Measurements from ENCODE around the gene BNIP1.

Gene BNIP1

DNA sequence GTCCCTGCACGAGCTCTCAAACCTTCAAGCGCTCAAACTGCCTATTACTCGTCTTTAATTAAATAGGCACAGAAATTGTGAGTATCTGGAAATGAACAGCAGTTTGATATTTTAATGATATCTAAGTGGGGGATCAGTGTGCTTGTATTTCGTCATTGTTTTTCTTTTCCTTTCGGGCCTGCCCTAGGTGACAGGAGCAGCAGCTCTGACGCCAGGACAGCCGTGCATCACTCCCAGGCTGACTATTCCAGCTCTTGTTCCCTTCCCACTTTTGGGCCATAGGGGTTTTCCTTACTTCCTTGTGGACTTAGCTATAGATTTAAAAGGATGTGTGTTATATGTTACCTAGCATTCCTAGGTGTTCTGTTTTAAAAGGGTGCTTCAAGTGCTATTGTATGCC lies 9.5 kb downstream of the BNIP1 start:
- TF ChIP-seq GATA3 (IDR thresholded peaks at IDR 0.05; ENCODE audit: low read depth, low read length) (no peak), GATA2 (IDR thresholded peaks at IDR 0.05; ENCODE audit: low read depth, low read length) (no peak)

- TF ChIP-seq GATA3 (IDR thresholded peaks at IDR 0.05; ENCODE audit: low read depth, low read length) (no peak), GATA2 (IDR thresholded peaks at IDR 0.05; ENCODE audit: low read depth, low read length) (no peak)
These were observed 11.6 kb downstream of the BNIP1 start for GRCh38 chr5:173155912-173156311.

- TF ChIP-seq GATA2 (IDR thresholded peaks at IDR 0.05; ENCODE audit: low read depth, low read length) (no peak), GATA3 (IDR thresholded peaks at IDR 0.05; ENCODE audit: low read depth, low read length) (no peak)
These were observed 14.0 kb downstream of the BNIP1 start for GRCh38 chr5:173158366-173158765.

GRCh38 chr5:173159256-173159655 lies 14.9 kb downstream of the BNIP1 start:
- no peak for TF ChIP-seq GATA2 (IDR thresholded peaks at IDR 0.05; ENCODE audit: low read depth, low read length)
- no peak for TF ChIP-seq GATA3 (IDR thresholded peaks at IDR 0.05; ENCODE audit: low read depth, low read length)

DNA sequence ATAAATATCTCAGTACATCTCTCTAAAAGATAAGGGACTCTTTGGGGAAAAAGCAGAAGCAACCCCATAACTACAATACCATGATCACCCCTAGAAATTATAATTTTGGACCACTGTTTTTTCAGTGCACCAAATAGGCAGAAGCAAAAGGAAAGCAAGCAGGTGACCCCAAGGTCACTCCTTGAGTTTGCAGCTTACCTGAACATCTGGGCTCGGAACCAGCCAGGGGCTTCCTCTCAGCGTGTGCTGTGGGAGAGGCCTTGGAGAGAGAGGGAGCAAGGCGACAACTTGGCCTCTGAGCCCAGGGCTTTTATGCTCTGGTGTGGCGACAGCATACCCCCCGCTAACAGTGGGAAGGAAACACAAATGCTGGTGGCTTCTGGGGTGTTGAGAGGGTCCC lies 16.8 kb downstream of the BNIP1 start:
- TF ChIP-seq GATA3 (IDR thresholded peaks at IDR 0.05; ENCODE audit: low read depth, low read length) = no peak
- no peak for TF ChIP-seq GATA2 (IDR thresholded peaks at IDR 0.05; ENCODE audit: low read depth, low read length)

DNA sequence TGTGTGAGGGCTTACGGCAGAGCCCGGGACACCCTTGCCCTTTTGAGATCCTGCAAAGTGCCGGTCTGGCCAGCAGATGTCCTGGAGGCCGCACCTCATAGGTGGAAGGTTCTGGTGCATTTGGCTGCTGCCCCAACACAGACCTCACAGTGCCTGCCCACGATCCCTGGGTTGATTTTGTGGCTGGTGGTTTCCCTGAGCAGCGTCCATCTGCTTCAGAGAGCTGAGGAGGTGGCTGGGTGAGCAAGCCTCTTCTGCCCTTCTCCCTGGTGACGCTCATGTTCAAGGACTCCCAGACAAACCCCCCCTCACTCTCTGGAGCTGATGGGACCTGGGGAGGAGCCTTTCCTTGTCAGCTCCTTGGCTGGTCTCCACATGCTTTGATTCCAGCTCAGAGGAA lies 18.9 kb downstream of the BNIP1 start:
- TF ChIP-seq GATA2 (IDR thresholded peaks at IDR 0.05; ENCODE audit: low read depth, low read length) (no peak), GATA3 (IDR thresholded peaks at IDR 0.05; ENCODE audit: low read depth, low read length) (no peak)

DNA sequence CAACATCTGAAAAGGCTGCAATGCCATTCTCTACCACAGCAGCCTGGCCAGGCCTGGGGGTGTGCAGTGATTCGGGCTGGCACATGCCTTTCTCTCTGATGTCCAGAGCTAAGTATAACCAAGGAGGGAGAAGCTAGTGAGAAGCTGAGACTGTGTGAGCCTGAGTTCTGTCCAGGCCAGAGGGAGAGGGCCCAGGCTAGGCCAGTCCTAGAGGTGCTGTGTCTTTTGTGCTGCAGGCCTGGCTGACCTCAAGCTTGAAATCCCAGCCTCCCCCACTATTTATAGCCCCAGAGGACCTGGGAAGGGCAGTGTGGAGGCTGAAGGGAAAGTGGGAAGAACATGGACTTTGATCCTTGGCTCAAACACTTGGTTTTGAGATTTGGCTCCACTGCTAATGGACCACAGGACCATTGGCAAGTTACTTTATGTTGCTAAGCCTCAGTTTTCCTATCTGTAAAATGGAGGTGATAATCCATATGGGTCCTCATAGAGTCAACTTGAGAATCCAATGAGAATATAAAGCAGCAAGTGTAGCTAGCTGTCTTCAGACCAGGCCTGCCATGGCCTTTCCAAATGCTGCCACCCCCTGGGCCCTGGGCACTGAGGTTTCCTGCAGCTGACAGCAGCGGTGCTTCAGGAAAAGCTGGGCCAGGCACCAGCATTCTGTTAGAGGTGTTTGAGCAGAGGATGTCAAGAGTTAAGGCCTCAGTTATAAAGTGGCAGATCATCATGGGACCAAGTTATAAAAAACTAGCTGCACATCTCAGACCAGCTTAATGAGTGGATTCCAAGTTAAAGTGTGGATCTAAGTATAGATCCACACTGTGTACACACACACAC lies 21.1 kb downstream of the BNIP1 start:
- TF ChIP-seq GATA2 (IDR thresholded peaks at IDR 0.05; ENCODE audit: low read depth, low read length) (no peak), GATA3 (IDR thresholded peaks at IDR 0.05; ENCODE audit: low read depth, low read length) (no peak)

GRCh38 chr5:173172166-173172565 lies 27.8 kb downstream of the BNIP1 start:
- TF ChIP-seq GATA2 (IDR thresholded peaks at IDR 0.05; ENCODE audit: low read depth, low read length) (no peak), GATA3 (IDR thresholded peaks at IDR 0.05; ENCODE audit: low read depth, low read length) (no peak)

DNA sequence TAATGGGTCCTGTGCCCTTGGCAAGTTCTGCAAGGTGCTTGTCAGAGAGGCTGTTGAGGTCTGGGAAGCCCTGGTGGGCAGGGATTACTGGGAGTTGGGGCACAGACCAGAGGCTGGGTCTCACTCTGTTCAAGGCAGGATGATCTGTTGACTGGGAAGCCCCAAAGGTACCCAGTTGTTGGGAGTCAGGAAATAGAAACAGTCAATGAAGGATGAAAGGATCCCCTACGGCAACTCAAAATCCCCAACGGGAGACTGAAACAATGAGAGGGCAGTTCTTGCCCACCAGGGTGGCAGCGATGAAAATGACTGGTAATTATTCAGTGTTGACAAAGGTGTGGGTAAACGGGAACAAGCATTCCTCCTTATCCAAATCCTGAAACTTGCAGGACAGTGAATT lies 31.2 kb downstream of the BNIP1 start:
- TF ChIP-seq GATA2 (IDR thresholded peaks at IDR 0.05; ENCODE audit: low read depth, low read length) (no peak), GATA3 (IDR thresholded peaks at IDR 0.05; ENCODE audit: low read depth, low read length) (no peak)

DNA sequence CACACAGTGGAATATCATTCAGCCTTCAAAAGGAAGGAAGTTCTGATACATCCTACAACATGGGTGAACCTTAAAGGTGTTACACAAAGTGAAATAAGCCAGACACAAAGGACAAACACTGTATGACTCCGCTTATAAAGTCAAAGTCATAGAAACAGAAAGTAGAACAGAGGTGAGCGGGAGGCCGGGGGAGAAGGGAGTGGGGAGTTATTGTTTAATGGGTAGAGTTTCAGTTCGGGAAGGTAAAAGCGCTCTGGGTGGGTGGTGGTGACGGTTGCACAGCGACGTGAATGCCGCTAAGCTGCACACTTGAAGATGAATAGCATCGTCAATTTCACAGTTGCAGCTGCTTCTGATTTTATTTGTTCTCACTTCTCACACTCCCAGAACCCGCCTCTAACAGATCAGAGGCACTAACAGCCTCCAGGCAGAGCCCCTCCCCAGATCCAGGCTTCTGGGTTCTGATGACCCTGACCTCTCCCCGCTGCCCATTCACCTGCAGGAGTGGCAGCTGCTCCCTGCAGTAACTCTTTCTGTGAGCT lies 34.1 kb downstream of the BNIP1 start:
- TF ChIP-seq GATA3 (IDR thresholded peaks at IDR 0.05; ENCODE audit: low read depth, low read length) = no peak
- no peak for TF ChIP-seq GATA2 (IDR thresholded peaks at IDR 0.05; ENCODE audit: low read depth, low read length)

DNA sequence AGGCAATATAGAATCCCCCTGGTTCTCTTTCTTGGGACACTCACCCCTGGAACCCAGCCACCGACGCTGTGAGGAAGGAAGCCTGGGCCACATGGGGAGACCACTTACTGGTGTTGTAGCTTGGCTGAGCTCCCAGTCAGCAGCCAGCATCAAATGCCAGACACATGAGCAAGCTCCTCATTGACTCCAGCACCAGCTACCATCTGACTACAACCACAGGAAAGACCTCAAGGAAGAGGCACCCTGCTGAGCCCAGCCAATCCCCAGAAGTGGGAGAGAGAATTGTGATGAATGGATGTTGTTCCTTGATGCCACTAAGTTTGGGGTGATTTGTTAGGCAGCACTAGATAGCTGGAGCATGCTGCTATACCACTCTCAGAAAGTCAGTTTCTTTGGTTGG lies 36.0 kb downstream of the BNIP1 start:
- TF ChIP-seq GATA3 (IDR thresholded peaks at IDR 0.05; ENCODE audit: low read depth, low read length) (no peak), GATA2 (IDR thresholded peaks at IDR 0.05; ENCODE audit: low read depth, low read length) (no peak)

GRCh38 chr5:173187054-173187743 lies 42.9 kb downstream of the BNIP1 start:
- TF ChIP-seq GATA3 (IDR thresholded peaks at IDR 0.05; ENCODE audit: low read depth, low read length) (no peak), GATA2 (IDR thresholded peaks at IDR 0.05; ENCODE audit: low read depth, low read length) (no peak)

DNA sequence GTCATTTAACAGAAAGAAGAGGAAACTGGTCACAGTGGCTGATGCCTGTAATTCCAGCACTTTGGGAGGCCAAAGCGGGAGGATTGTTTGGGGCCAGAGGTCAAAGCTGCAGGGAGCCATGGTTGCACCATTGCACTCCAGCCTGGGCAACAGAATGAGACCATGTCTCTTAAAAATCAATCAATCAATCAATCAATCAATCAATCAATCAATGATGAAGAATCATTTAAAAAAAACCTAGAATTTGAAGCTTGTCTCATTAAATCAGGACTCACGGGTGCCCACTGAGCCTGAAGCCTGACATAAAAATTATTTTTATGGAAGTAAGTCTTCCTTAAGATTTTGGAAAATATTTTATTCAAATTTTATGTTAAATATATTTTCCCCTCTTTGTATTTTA lies 43.9 kb downstream of the BNIP1 start:
- TF ChIP-seq GATA3 (IDR thresholded peaks at IDR 0.05; ENCODE audit: low read depth, low read length) (no peak), GATA2 (IDR thresholded peaks at IDR 0.05; ENCODE audit: low read depth, low read length) (no peak)

- TF ChIP-seq GATA3 (IDR thresholded peaks at IDR 0.05; ENCODE audit: low read depth, low read length) (no peak), GATA2 (IDR thresholded peaks at IDR 0.05; ENCODE audit: low read depth, low read length) (no peak)
These were observed 46.7 kb downstream of the BNIP1 start for GRCh38 chr5:173191015-173191414.

GRCh38 chr5:173191561-173191960 lies 47.2 kb downstream of the BNIP1 start:
- TF ChIP-seq GATA2 (IDR thresholded peaks at IDR 0.05; ENCODE audit: low read depth, low read length) (no peak), GATA3 (IDR thresholded peaks at IDR 0.05; ENCODE audit: low read depth, low read length) (no peak)
